NCI-H226 (cell line): Measurements from ENCODE around the gene OTOF.

Source experiments
- DNase-seq: peaks from one replicate; pipeline ENCODE4 v3.0.0-alpha.2; 2015

OTOF gene

GRCh38 chr2:26449278-26450030 is 28.5 kb downstream of the OTOF start:
- DNase-seq, result no peak

- no peak for DNase-seq
Measured at GRCh38 chr2:26448651-26449050, 29.3 kb downstream of the OTOF start.

- DNase-seq, result no peak
Measured at GRCh38 chr2:26444236-26444635, 33.7 kb downstream of the OTOF start.

GRCh38 chr2:26442707-26443106 is 35.2 kb downstream of the OTOF start:
- no peak for DNase-seq

GRCh38 chr2:26442301-26442700 is 35.6 kb downstream of the OTOF start:
- DNase-seq, result no peak

GRCh38 chr2:26438926-26439325 is 39.0 kb downstream of the OTOF start:
- no peak for DNase-seq

- no peak for DNase-seq
Measured at GRCh38 chr2:26438526-26438925, 39.4 kb downstream of the OTOF start.

GRCh38 chr2:26435106-26435505 is 42.8 kb downstream of the OTOF start:
- no peak for DNase-seq

- DNase-seq, result no peak
Measured at GRCh38 chr2:26432859-26433258, 45.1 kb downstream of the OTOF start.

- no peak for DNase-seq
Measured at GRCh38 chr2:26432363-26432762, 45.6 kb downstream of the OTOF start.

GRCh38 chr2:26430826-26431225 is 47.1 kb downstream of the OTOF start:
- no peak for DNase-seq

GRCh38 chr2:26429779-26430578 is 47.9 kb downstream of the OTOF start:
- DNase-seq, result no peak

- DNase-seq, result no peak
Measured at GRCh38 chr2:26428846-26429245, 49.1 kb downstream of the OTOF start.

GRCh38 chr2:26424221-26424620 is 53.7 kb downstream of the OTOF start:
- DNase-seq, result no peak

GRCh38 chr2:26423750-26424149 is 54.2 kb downstream of the OTOF start:
- no peak for DNase-seq

GRCh38 chr2:26422947-26423629 is 54.8 kb downstream of the OTOF start:
- DNase-seq, result no peak

- DNase-seq, result no peak
Measured at GRCh38 chr2:26421961-26422360, 56.0 kb downstream of the OTOF start.

- no peak for DNase-seq
Measured at GRCh38 chr2:26414311-26414710, 63.6 kb downstream of the OTOF start.

- peak; percentile 6 for DNase-seq
Measured at GRCh38 chr2:26412091-26412673, 65.7 kb downstream of the OTOF start.

GRCh38 chr2:26411419-26411818 is 66.5 kb downstream of the OTOF start:
- no peak for DNase-seq

GRCh38 chr2:26410764-26411243 is 67.1 kb downstream of the OTOF start:
- no peak for DNase-seq

GRCh38 chr2:26409785-26410184 is 68.1 kb downstream of the OTOF start:
- DNase-seq, result no peak

GRCh38 chr2:26407526-26407925 is 70.4 kb downstream of the OTOF start:
- DNase-seq, result no peak
